Spleen (tissue), 11 donors: ENCODE measurements around the gene PLEKHF1. TPM values are rescaled to one million over a fixed set of nuclear protein-coding genes. Genes with fewer than 3 reads are reported as not detected.
A peak's percentile ranks its signal among the peaks of the same experiment; 100 is the strongest.

ENCODE experiments used
- DNase-seq: peaks from one replicate; pipeline ENCODE4 v3.0.0-alpha.2; 2020
- H3K27ac ChIP-seq, 8 donors: fragments of 200-600 bp; sonication (generic) in 7 of 8; 1 replicate in 4 of 8; 2 replicates in 4 of 8; pipeline versions ENCODE4 v1.5.0 to v1.8.0; 2016 to 2021; ENCODE audit warnings: inconsistent platforms in 4 of 8, mild to moderate bottlenecking in 4 of 8, moderate library complexity in 1 of 8
- H3K27me3 ChIP-seq, 7 donors: fragments of 200-600 bp; sonication (generic) in 6 of 7; replicated peaks in 1 of 7; 1 replicate in 4 of 7; 2 replicates in 3 of 7; pipeline versions ENCODE4 v1.5.0 to v1.8.0; 2016 to 2021; ENCODE audit warnings: inconsistent platforms in 3 of 7, mild to moderate bottlenecking in 1 of 7
- H3K36me3 ChIP-seq, 6 donors: fragments of 200-600 bp; sonication (generic) in 5 of 6; 1 replicate in 4 of 6; 2 replicates in 2 of 6; pipeline versions ENCODE4 v1.5.0 to v1.8.0; 2016 to 2021; ENCODE audit warnings: inconsistent platforms in 2 of 6
- H3K4me1 ChIP-seq, 6 donors: fragments of 200-600 bp; sonication (generic) in 5 of 6; 1 replicate in 3 of 6; 2 replicates in 3 of 6; pipeline versions ENCODE4 v1.5.0 to v1.8.0; 2016 to 2021; ENCODE audit warnings: inconsistent platforms in 3 of 6
- H3K4me3 ChIP-seq, 8 donors: fragments of 200-600 bp; sonication (generic) in 7 of 8; 1 replicate in 4 of 8; 2 replicates in 4 of 8; pipeline versions ENCODE4 v1.5.0 to v1.8.0; 2016 to 2021; ENCODE audit warnings: inconsistent platforms in 4 of 8, mild to moderate bottlenecking in 4 of 8, moderate library complexity in 2 of 8
- H3K9me3 ChIP-seq, 8 donors: fragments of 200-600 bp; sonication (generic) in 7 of 8; 1 replicate in 4 of 8; 2 replicates in 4 of 8; pipeline versions ENCODE4 v1.5.0 to v1.8.0; 2016 to 2021; ENCODE audit warnings: inconsistent platforms in 4 of 8
- CTCF ChIP-seq, 11 experiments: fragments of 200-600 bp in 7 of 11; fragments of 450-650 bp in 4 of 11; sonication (generic) in 4 of 11; IDR thresholded peaks in 8 of 11; conservative IDR thresholded peaks in 3 of 11; 1 replicate in 7 of 11; 2 replicates in 4 of 11; pipeline versions ENCODE4 v1.4.0 to v1.8.0; 2016 to 2021; ENCODE audit warnings: antibody characterized with exemption in 11 of 11, inconsistent platforms in 4 of 11, mild to moderate bottlenecking in 1 of 11
- POLR2A ChIP-seq, 3 donors: fragments of 450-650 bp; IDR thresholded peaks; one replicate each; pipeline ENCODE4 v1.5.1; 2017; ENCODE audit warnings: antibody characterized with exemption in 3 of 3, mild to moderate bottlenecking in 1 of 3
- POLR2AphosphoS5 ChIP-seq, 3 donors: sonication (generic); formaldehyde crosslinking; IDR thresholded peaks; one replicate each; pipeline ENCODE4 v1.5.1; 2017; ENCODE audit warnings: antibody characterized with exemption in 3 of 3
- WGBS, 5 donors: extraction: QIAGEN DNeasy Blood & Tissue Kit in 3 of 5; methylation state at CpG; one replicate each; pipeline versions ENCODE4 v1.1.5 to v1.1.7; 2013 to 2018; 5-methylcytosine and 5-hydroxymethylcytosine counted together
- intact Hi-C: fragments of 100-400 bp; cut with DNase I; formaldehyde crosslinking; loops from one replicate; pipeline ENCODE4 v1.15.0; 2023; ENCODE audit warnings: low total_unique reads
- polyA plus RNA-seq, 3 donors: library from polyadenylated mRNA; stranded (reverse); fragments of 200-250 nt; gene quantifications; one replicate each; pipeline ENCODE4 v1.2.1, GENCODE V29; 2013
- total RNA-seq, 7 donors: library from RNA; depleted of rRNA in 3 of 7; stranded (reverse); fragments of >200 nt in 3 of 7; fragmentation: NEBNext Ultra II Directional in 4 of 7; extraction: Animal tissue kit (Norgen Biotek cat#: 25700) in 4 of 7; gene quantifications; one replicate each; pipeline versions ENCODE4 v1.1.0 to v1.2.1, GENCODE V29; 2016 to 2021
- donor health status: healthy with polysubstance abuse.
- donor health status: DM: no; HTN: no; CAD: no; lungs with moderate emphysema.
- donor health status: DM: no; HTN: no; CAD: no.
- donor health status: Bipolar disorder and iron deficiency.
- donor health status: healthy.
- donor health status: DM: no; HTN: no; CAD: no.
- donor health status: DM: yes; HTN: yes; CAD: no.

PLEKHF1 gene
- total and polyA plus RNA-seq, 10 donors, result 9.7 to 28.0 (median 18.2) TPM

DNA sequence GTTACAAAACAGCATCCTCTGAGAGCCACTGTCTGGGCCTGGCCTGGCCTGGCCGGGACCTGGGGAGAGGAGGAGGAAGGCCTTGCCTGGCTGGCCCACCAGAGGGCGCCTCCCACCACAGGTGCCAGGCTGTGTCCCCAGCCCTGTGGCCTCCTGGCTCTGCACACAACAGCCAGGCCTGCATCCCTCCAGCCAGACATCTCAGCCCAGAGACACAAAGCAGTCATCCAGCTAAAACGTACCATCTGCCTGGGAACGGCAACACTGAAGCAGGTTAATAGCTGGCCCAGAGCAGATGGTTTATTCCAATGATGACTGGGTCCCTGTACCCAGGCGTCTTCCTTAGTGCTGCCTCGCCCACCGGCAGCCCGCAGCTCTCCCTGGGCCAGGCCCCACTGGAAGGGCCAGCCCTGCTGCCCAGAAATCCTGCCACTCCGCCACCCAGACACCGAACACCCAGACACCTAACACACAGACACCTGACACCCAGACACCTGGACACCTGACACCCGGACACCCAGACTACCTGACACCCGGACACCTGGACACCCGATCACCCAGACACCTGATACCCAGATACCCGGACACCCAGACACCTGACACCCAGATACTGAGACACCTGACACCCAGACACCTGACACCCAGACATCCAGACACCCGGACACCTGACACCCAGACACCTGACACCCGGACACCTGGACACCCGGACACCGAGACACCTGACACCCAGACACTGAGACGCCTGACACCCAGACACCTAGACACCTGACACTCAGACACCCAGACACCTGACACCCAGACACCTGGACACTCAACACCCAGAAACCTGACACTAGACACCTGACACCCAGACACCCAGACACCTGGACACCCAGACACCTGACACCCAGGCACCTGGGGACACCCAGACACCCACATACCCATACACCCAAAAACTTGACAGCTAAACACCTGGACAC lies 29.7 kb downstream of the PLEKHF1 start:
- 73 to 85% (median 79%) methylated on average over 12 to 19 of the region's 19 CpGs for WGBS, 5 donors
- Histone ChIP-seq H3K4me3 (no peak overlapping the region), H3K27ac (peak overlapping the region in 1 of 8 donors; percentile 5), H3K27me3 (no peaks in the 10 kb centered on the region), H3K4me1 (peaks cover 0 to 24% (median 10%) of the 10 kb centered on the region in 6 donors), H3K36me3 (no peaks in the 10 kb centered on the region), H3K9me3 (peaks cover 0 to 8% (median 7%) of the 10 kb centered on the region in 8 donors)
- intact Hi-C loops, result no loop called here
- DNase-seq, result peak; percentile 95
- TF ChIP-seq CTCF (IDR thresholded peaks at IDR 0.05 in 8 of 11, conservative IDR thresholded peaks at IDR 0.05 in 3 of 11) (peak; percentile 75 to 98 (median 93)), POLR2A (IDR thresholded peaks at IDR 0.05) (no peak), POLR2AphosphoS5 (IDR thresholded peaks at IDR 0.05) (peak; percentile 49 to 78 (median 66))

- DNase-seq, result peak; percentile 51
- WGBS, 5 donors, result 82 to 97% (median 88%) methylated on average over 4 to 6 of the region's 6 CpGs
Measured at GRCh38 chr19:29695765-29696564, 30.7 kb downstream of the PLEKHF1 start.

DNA sequence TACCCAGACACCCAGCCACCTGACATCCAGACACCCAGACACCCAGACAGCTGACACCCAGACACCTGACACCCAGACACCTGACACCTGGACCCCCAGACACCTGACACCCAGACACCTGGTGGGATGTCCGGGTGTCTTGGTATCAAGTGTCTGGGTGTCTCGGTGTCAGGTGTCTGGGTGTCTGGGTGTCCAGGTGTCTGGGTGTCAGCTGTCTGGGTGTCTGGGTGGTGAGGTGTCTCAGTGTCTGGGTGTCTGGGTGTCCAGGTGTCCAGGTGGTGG lies 31.2 kb downstream of the PLEKHF1 start:
- TF ChIP-seq POLR2AphosphoS5 (IDR thresholded peaks at IDR 0.05) (no peak), CTCF (IDR thresholded peaks at IDR 0.05 in 8 of 11, conservative IDR thresholded peaks at IDR 0.05 in 3 of 11) (no peak), POLR2A (IDR thresholded peaks at IDR 0.05) (no peak)
- H3K4me1 ChIP-seq, result peaks cover 0 to 19% (median 10%) of the 10 kb centered on the region in 6 donors
- H3K27me3 ChIP-seq, result no peaks in the 10 kb centered on the region
- no peaks in the 10 kb centered on the region for H3K9me3 ChIP-seq
- intact Hi-C loops, result no loop called here
- peak; percentile 42 for DNase-seq
- no peak overlapping the region for H3K4me3 ChIP-seq
- peaks cover 0 to 9% (median 4%) of the 10 kb centered on the region in 6 donors for H3K36me3 ChIP-seq
- WGBS, 5 donors, result 41 to 93% (median 86%) methylated on average over 2 of the region's 2 CpGs
- H3K27ac ChIP-seq, result no peak overlapping the region

More at GRCh38 chr19:29695765-29696564, 30.7 kb downstream of the PLEKHF1 start:
- Histone ChIP-seq H3K4me1 (peaks cover 0 to 19% (median 10%) of the 10 kb centered on the region in 6 donors), H3K27ac (no peak overlapping the region), H3K36me3 (peaks cover 0 to 3% (median 0%) of the 10 kb centered on the region in 6 donors), H3K9me3 (peaks cover 0 to 1% (median 0%) of the 10 kb centered on the region in 8 donors), H3K27me3 (no peaks in the 10 kb centered on the region), H3K4me3 (no peak overlapping the region)
- TF ChIP-seq POLR2A (IDR thresholded peaks at IDR 0.05), result no peak
- TF ChIP-seq POLR2AphosphoS5 (IDR thresholded peaks at IDR 0.05), result no peak
- TF ChIP-seq CTCF (IDR thresholded peaks at IDR 0.05 in 8 of 11, conservative IDR thresholded peaks at IDR 0.05 in 3 of 11), result no peak
- intact Hi-C loops, result no loop called here
